Neutrophil (primary cell): ENCODE measurements around the gene NRG2.

ENCODE experiments used
- H3K27ac ChIP-seq: fragments of 200-600 bp; sonication (generic); 2 replicates; pipeline ENCODE4 v1.5.1; 2016; ENCODE audit warnings: mild to moderate bottlenecking, moderate library complexity
- H3K27me3 ChIP-seq: fragments of 200-600 bp; sonication (generic); 2 replicates; pipeline ENCODE4 v1.6.0; 2016; ENCODE audit warnings: mild to moderate bottlenecking
- H3K36me3 ChIP-seq: fragments of 200-600 bp; sonication (generic); 2 replicates; pipeline ENCODE4 v1.5.1; 2017
- H3K4me1 ChIP-seq, 2 experiments: fragments of 200-600 bp in 1 of 2; sonication (generic) in 1 of 2; 1 replicate in 1 of 2; 2 replicates in 1 of 2; pipeline versions ENCODE4 v1.5.1 to v1.6.1; 2013 to 2016; ENCODE audit warnings: low read depth in 1 of 2, low read length in 1 of 2, mild to moderate bottlenecking in 1 of 2, moderate library complexity in 1 of 2; ENCODE audit not compliant: control insufficient read depth in 1 of 2, insufficient read depth in 1 of 2
- H3K4me3 ChIP-seq, 2 experiments: fragments of 200-600 bp in 1 of 2; sonication (generic) in 1 of 2; 1 replicate in 1 of 2; 2 replicates in 1 of 2; pipeline ENCODE4 v1.5.1; 2013 to 2016; ENCODE audit warnings: low read depth in 1 of 2, low read length in 1 of 2, mild to moderate bottlenecking in 1 of 2, moderate library complexity in 1 of 2
- H3K9me3 ChIP-seq: fragments of 200-600 bp; sonication (generic); 2 replicates; pipeline ENCODE4 v1.5.1; 2016
- TF ChIP-seq, protein P1 (sequence below): fragments of 200-600 bp; sonication (generic); IDR thresholded peaks from 2 replicates; pipeline ENCODE4 v1.5.1; 2016; ENCODE audit warnings: antibody characterized with exemption

Gene NRG2

GRCh38 chr5:139855946-139856540, 187.1 kb downstream of the NRG2 start:
- TF ChIP-seq, protein P1, sequence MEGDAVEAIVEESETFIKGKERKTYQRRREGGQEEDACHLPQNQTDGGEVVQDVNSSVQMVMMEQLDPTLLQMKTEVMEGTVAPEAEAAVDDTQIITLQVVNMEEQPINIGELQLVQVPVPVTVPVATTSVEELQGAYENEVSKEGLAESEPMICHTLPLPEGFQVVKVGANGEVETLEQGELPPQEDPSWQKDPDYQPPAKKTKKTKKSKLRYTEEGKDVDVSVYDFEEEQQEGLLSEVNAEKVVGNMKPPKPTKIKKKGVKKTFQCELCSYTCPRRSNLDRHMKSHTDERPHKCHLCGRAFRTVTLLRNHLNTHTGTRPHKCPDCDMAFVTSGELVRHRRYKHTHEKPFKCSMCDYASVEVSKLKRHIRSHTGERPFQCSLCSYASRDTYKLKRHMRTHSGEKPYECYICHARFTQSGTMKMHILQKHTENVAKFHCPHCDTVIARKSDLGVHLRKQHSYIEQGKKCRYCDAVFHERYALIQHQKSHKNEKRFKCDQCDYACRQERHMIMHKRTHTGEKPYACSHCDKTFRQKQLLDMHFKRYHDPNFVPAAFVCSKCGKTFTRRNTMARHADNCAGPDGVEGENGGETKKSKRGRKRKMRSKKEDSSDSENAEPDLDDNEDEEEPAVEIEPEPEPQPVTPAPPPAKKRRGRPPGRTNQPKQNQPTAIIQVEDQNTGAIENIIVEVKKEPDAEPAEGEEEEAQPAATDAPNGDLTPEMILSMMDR: no peak
- no peaks in the 10 kb centered on the region for H3K4me1 ChIP-seq
- no peaks in the 10 kb centered on the region for H3K36me3 ChIP-seq
- peaks cover 30% of the 10 kb centered on the region for H3K27me3 ChIP-seq
- H3K9me3 ChIP-seq: no peaks in the 10 kb centered on the region
- no peak overlapping the region for H3K27ac ChIP-seq
- no peak overlapping the region for H3K4me3 ChIP-seq

- no peak overlapping the region for H3K27ac ChIP-seq
- no peak overlapping the region for H3K4me3 ChIP-seq
- H3K4me1 ChIP-seq: no peaks in the 10 kb centered on the region
- TF ChIP-seq, protein P1: no peak
- no peaks in the 10 kb centered on the region for H3K36me3 ChIP-seq
- peaks cover 36% of the 10 kb centered on the region for H3K27me3 ChIP-seq
- H3K9me3 ChIP-seq: no peaks in the 10 kb centered on the region
These were observed 187.6 kb downstream of the NRG2 start for GRCh38 chr5:139855451-139855850.

DNA sequence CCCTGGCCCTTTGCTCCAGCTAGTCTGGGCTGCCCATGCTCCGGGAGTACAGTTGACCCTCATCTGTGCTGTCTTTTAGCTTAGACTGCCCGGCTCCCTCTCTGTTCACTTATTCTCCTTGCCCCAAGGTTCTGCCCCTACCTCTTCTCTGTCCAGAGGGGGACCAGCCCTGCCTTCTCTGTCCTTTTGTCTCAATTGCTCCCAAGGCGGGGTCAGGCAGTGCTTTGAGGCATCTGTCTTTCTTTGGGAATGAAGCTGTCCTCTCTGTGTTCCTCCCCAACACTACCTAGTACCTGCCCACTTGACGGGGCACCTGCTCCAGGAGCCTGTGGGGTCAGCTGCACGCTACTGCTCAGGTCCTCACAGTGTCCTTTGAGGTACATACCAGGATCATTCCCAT, 188.1 kb downstream of the NRG2 start:
- H3K4me1 ChIP-seq: no peaks in the 10 kb centered on the region
- peaks cover 41% of the 10 kb centered on the region for H3K27me3 ChIP-seq
- TF ChIP-seq, protein P1: no peak
- H3K4me3 ChIP-seq: no peak overlapping the region
- H3K36me3 ChIP-seq: no peaks in the 10 kb centered on the region
- no peak overlapping the region for H3K27ac ChIP-seq
- no peaks in the 10 kb centered on the region for H3K9me3 ChIP-seq

DNA sequence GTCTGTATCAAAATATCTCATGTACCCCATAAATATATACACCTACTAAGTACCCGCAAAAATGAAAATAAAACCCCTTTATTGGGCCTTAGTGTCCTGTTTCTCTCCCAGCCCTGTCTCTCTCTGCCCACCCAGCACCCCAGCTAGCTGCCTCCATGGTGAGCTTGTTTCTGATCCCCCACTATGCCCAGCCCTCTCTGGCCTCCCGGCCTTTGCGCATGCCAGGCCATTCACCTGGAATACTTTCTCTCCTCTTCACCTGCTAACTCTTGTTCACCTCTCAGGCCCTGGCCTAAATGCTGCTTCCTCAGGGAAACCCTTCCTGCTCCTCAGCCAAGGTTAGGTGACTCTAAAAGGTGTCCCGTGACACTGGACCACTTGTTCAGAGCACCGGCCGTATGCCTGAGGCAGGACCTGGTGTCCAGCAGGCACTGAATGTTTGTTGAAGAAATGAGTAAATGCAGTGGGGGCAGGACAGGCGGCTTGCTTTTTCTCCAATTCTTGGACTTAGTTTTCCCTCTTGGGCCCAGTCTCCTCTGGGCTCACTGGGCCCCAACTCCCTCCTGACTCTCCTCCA, 189.0 kb downstream of the NRG2 start:
- no peak overlapping the region for H3K4me3 ChIP-seq
- no peaks in the 10 kb centered on the region for H3K9me3 ChIP-seq
- H3K36me3 ChIP-seq: no peaks in the 10 kb centered on the region
- no peaks in the 10 kb centered on the region for H3K4me1 ChIP-seq
- H3K27me3 ChIP-seq: peaks cover 50% of the 10 kb centered on the region
- no peak overlapping the region for H3K27ac ChIP-seq
- TF ChIP-seq, protein P1: no peak

- no peak overlapping the region for H3K27ac ChIP-seq
- peaks cover 51% of the 10 kb centered on the region for H3K27me3 ChIP-seq
- TF ChIP-seq, protein P1: no peak
These were observed 190.4 kb downstream of the NRG2 start for GRCh38 chr5:139852696-139853095.

More at GRCh38 chr5:139852696-139853095, 190.4 kb downstream of the NRG2 start:
- Histone ChIP-seq H3K4me3 (no peak overlapping the region), H3K36me3 (no peaks in the 10 kb centered on the region), H3K4me1 (peaks cover 0 to 7% of the 10 kb centered on the region in 2 experiments), H3K9me3 (no peaks in the 10 kb centered on the region)
